H9 (cell line): Measurements from ENCODE around the gene MED29. TPM values are rescaled to one million over a fixed set of nuclear protein-coding genes. Genes with fewer than 3 reads are reported as not detected.

Experiments used
- DNase-seq: peaks from one replicate; pipeline ENCODE4 v3.0.0-alpha.2; 2017
- H2AFZ ChIP-seq: one replicate; pipeline ENCODE4 v1.6.1; 2013; ENCODE audit warnings: mild to moderate bottlenecking, low read length, control low read depth, moderate library complexity
- H2AK5ac ChIP-seq: 2 replicates; pipeline ENCODE4 v1.6.1; 2013; ENCODE audit warnings: low read length, control low read depth, mixed read lengths; ENCODE audit not compliant: insufficient read length
- H2BK120ac ChIP-seq: one replicate; pipeline ENCODE4 v1.6.1; 2013; ENCODE audit warnings: low read depth, mild to moderate bottlenecking, low read length, control low read depth, inconsistent platforms; ENCODE audit not compliant: poor library complexity, severe bottlenecking
- H2BK12ac ChIP-seq: 2 replicates; pipeline ENCODE4 v1.6.1; 2013; ENCODE audit warnings: low read length, control low read depth, mixed read lengths, low read depth; ENCODE audit not compliant: insufficient read length
- H2BK15ac ChIP-seq: 2 replicates; pipeline ENCODE4 v1.6.1; 2013; ENCODE audit warnings: low read depth, low read length, control low read depth
- H2BK20ac ChIP-seq: one replicate; pipeline ENCODE4 v1.6.1; 2013; ENCODE audit warnings: low read depth, mild to moderate bottlenecking, low read length, control low read depth, inconsistent platforms; ENCODE audit not compliant: poor library complexity, severe bottlenecking
- H2BK5ac ChIP-seq: 2 replicates; pipeline ENCODE4 v1.6.1; 2013; ENCODE audit warnings: low read length, control low read depth, mixed read lengths; ENCODE audit not compliant: insufficient read length
- H3K14ac ChIP-seq: 2 replicates; pipeline ENCODE4 v1.6.1; 2013; ENCODE audit warnings: low read length, control low read depth; ENCODE audit not compliant: insufficient read depth
- H3K18ac ChIP-seq: 2 replicates; pipeline ENCODE4 v1.6.1; 2013; ENCODE audit warnings: low read depth, mild to moderate bottlenecking, mixed read lengths, low read length, control low read depth; ENCODE audit not compliant: insufficient read length
- H3K23ac ChIP-seq: 2 replicates; pipeline ENCODE4 v1.6.1; 2013; ENCODE audit warnings: low read length, control low read depth, mixed read lengths, low read depth; ENCODE audit not compliant: insufficient read length
- H3K23me2 ChIP-seq: 2 replicates; pipeline ENCODE4 v1.6.1; 2013; ENCODE audit warnings: low read depth, mild to moderate bottlenecking, mixed read lengths, low read length, control low read depth; ENCODE audit not compliant: insufficient read length, poor library complexity, severe bottlenecking
- H3K27ac ChIP-seq: 2 replicates; pipeline ENCODE4 v1.5.1; 2013; ENCODE audit warnings: low read length, control low read depth, mixed read lengths, low read depth; ENCODE audit not compliant: insufficient read length
- H3K27me3 ChIP-seq: 2 replicates; pipeline ENCODE4 v1.6.1; 2013; ENCODE audit warnings: low read length, control low read depth, inconsistent platforms; ENCODE audit not compliant: insufficient read depth
- H3K4ac ChIP-seq: 2 replicates; pipeline ENCODE4 v1.6.1; 2013; ENCODE audit warnings: low read depth, mild to moderate bottlenecking, control low read depth, inconsistent platforms, low read length, moderate library complexity
- H3K4me1 ChIP-seq: 2 replicates; pipeline ENCODE4 v1.6.1; 2013; ENCODE audit warnings: low read length, control low read depth, inconsistent platforms; ENCODE audit not compliant: insufficient read depth
- H3K4me2 ChIP-seq: 2 replicates; pipeline ENCODE4 v1.6.1; 2013; ENCODE audit warnings: low read length, control low read depth, mixed read lengths; ENCODE audit not compliant: insufficient read length, insufficient read depth
- H3K56ac ChIP-seq: 2 replicates; pipeline ENCODE4 v1.6.1; 2013; ENCODE audit warnings: low read depth, mild to moderate bottlenecking, mixed read lengths, low read length, control low read depth; ENCODE audit not compliant: insufficient read length
- H3K79me1 ChIP-seq: 2 replicates; pipeline ENCODE4 v1.6.1; 2013; ENCODE audit warnings: low read depth, mild to moderate bottlenecking, moderate library complexity, low read length, control low read depth, inconsistent platforms; ENCODE audit not compliant: insufficient read depth, poor library complexity, severe bottlenecking
- H3K79me2 ChIP-seq: 2 replicates; pipeline ENCODE4 v1.6.1; 2013; ENCODE audit warnings: low read length, control low read depth, inconsistent platforms; ENCODE audit not compliant: insufficient read depth
- H3K9ac ChIP-seq: 2 replicates; pipeline ENCODE4 v1.6.1; 2013; ENCODE audit warnings: low read length, control low read depth, mixed read lengths; ENCODE audit not compliant: insufficient read length; ENCODE audit errors: extremely low read depth
- H3K9me3 ChIP-seq: one replicate; pipeline ENCODE4 v1.6.1; 2013; ENCODE audit warnings: low read depth, low read length, inconsistent platforms; ENCODE audit not compliant: control insufficient read depth
- H3T11ph ChIP-seq: one replicate; pipeline ENCODE4 v1.6.1; 2013; ENCODE audit warnings: mild to moderate bottlenecking, low read length, control low read depth, inconsistent platforms
- H4K20me1 ChIP-seq: one replicate; pipeline ENCODE4 v1.6.1; 2013; ENCODE audit not compliant: control insufficient read depth, insufficient read length, insufficient read depth
- H4K5ac ChIP-seq: 2 replicates; pipeline ENCODE4 v1.6.1; 2013; ENCODE audit warnings: low read depth, mild to moderate bottlenecking, mixed read lengths, low read length, control low read depth; ENCODE audit not compliant: insufficient read length
- H4K8ac ChIP-seq: replicated peaks from 2 replicates; pipeline ENCODE4 v1.6.1; 2013; ENCODE audit warnings: low read length, control low read depth, mixed read lengths, low read depth; ENCODE audit not compliant: insufficient read length
- H4K91ac ChIP-seq: 2 replicates; pipeline ENCODE4 v1.6.1; 2013; ENCODE audit warnings: low read depth, mild to moderate bottlenecking, moderate library complexity, mixed read lengths, low read length, control low read depth; ENCODE audit not compliant: insufficient read length
- H3K27ac Mint-ChIP-seq, 3 experiments: 2 replicates in 2 of 3; 3 replicates in 1 of 3; pipeline ENCODE4 v1.8.0; 2020 to 2021; ENCODE audit warnings: mixed read lengths in 3 of 3, mild to moderate bottlenecking in 1 of 3, moderate library complexity in 1 of 3
- H3K27me3 Mint-ChIP-seq: 2 replicates; pipeline ENCODE4 v1.8.0; 2021; ENCODE audit warnings: low read depth, mild to moderate bottlenecking, moderate library complexity, mixed read lengths
- H3K36me3 Mint-ChIP-seq, 3 experiments: 2 replicates in 2 of 3; 3 replicates in 1 of 3; pipeline ENCODE4 v1.8.0; 2020 to 2021; ENCODE audit warnings: low read depth in 3 of 3, mixed read lengths in 3 of 3; ENCODE audit not compliant: insufficient read depth in 1 of 3
- H3K4me1 Mint-ChIP-seq, 2 experiments: 2 replicates each; pipeline ENCODE4 v1.8.0; 2020; ENCODE audit warnings: mixed read lengths in 2 of 2
- H3K4me3 Mint-ChIP-seq, 2 experiments: 2 replicates in 1 of 2; 3 replicates in 1 of 2; pipeline ENCODE4 v1.8.0; 2020 to 2021; ENCODE audit warnings: mild to moderate bottlenecking in 2 of 2, mixed read lengths in 2 of 2, moderate library complexity in 1 of 2
- H3K9me3 Mint-ChIP-seq, 2 experiments: 2 replicates in 1 of 2; 3 replicates in 1 of 2; pipeline ENCODE4 v1.8.0; 2020; ENCODE audit warnings: mild to moderate bottlenecking in 2 of 2, mixed read lengths in 2 of 2, moderate library complexity in 1 of 2
- CTCF ChIP-seq: fragments of 200-600 bp; sonication (generic); conservative IDR thresholded peaks from 3 replicates; pipeline ENCODE4 v1.8.0; 2021; ENCODE audit warnings: antibody characterized with exemption, mild to moderate bottlenecking
- WGBS: extraction: QIAGEN DNeasy Blood & Tissue Kit; methylation state at CpG from one replicate; pipeline ENCODE4 v1.1.7; 2013; ENCODE audit warnings: missing lambda C conversion rate, low lambda C conversion rate, mixed read lengths; ENCODE audit not compliant: insufficient read length; ENCODE audit errors: extremely low coverage; 5-methylcytosine and 5-hydroxymethylcytosine counted together
- total RNA-seq: library from RNA; stranded (reverse); gene quantifications from 2 replicates; pipeline ENCODE4 v1.2.1, GENCODE V29; 2021

MED29 gene
- total RNA-seq, 1 experiment from 2014 or later, result 48.3 TPM

- Histone ChIP-seq H3K14ac (no peak overlapping the region), H3T11ph (no peak overlapping the region), H3K9me3 (no peaks in the 10 kb centered on the region), H3K18ac (no peak overlapping the region), H2BK20ac (no peak overlapping the region), H3K56ac (no peak overlapping the region), H3K23ac (no peak overlapping the region), H3K79me1 (no peaks in the 10 kb centered on the region), H3K79me2 (no peaks in the 10 kb centered on the region), H2AK5ac (no peak overlapping the region), H3K9ac (no peak overlapping the region), H2AFZ (no peak overlapping the region), H4K91ac (no peak overlapping the region), H4K20me1 (no peaks in the 10 kb centered on the region), H4K5ac (no peak overlapping the region), H4K8ac (no peak overlapping the region), H2BK120ac (no peak overlapping the region), H3K4ac (no peak overlapping the region), H2BK15ac (no peak overlapping the region), H2BK5ac (no peak overlapping the region), H3K23me2 (no peaks in the 10 kb centered on the region), H3K27ac (no peak overlapping the region), H3K4me2 (no peak overlapping the region), H3K4me1 (no peaks in the 10 kb centered on the region), H2BK12ac (no peak overlapping the region), H3K27me3 (no peaks in the 10 kb centered on the region)
- H3K4me3 Mint-ChIP-seq, result peak overlapping the region in 1 of 2 experiments; percentile 24; a peak in 1 of 5 replicates
- H3K36me3 Mint-ChIP-seq, result peaks cover 41 to 77% (median 75%) of the 10 kb centered on the region in 3 experiments
- H3K4me1 Mint-ChIP-seq, result peaks cover 8 to 13% of the 10 kb centered on the region in 2 experiments; a peak in 3 of 4 replicates
- TF ChIP-seq CTCF, result no peak
- WGBS, result no CpG with 5 or more reads among the region's 7 CpGs
- H3K27me3 Mint-ChIP-seq, result no peaks in the 10 kb centered on the region
- peak overlapping the region in 1 of 3 experiments; percentile 40; a peak in 1 of 7 replicates for H3K27ac Mint-ChIP-seq
- no peak for DNase-seq
- H3K9me3 Mint-ChIP-seq, result no peaks in the 10 kb centered on the region
Measured at GRCh38 chr19:39386557-39386956, 4.6 kb upstream of the MED29 start.
